GM21717 (cell line): Measurements from ENCODE around the gene SFXN5.
"Not testable (repeated sequence)": the region's sequence is repeated elsewhere in the genome, so short reads cannot be mapped to it uniquely, and the experiment has no call there.

Experiments used
- ATAC-seq: cut with Tn5 transposase; IDR thresholded peaks from one replicate; pipeline ENCODE4 v1.9.1; 2021; ENCODE audit warnings: mild to moderate bottlenecking, moderate library complexity; ENCODE audit not compliant: unreplicated experiment

Gene SFXN5

GRCh38 chr2:73101626-73102256 is 30.2 kb upstream of the SFXN5 start:
- ATAC-seq: no peak

GRCh38 chr2:73100956-73101355 is 29.4 kb upstream of the SFXN5 start:
- no peak for ATAC-seq

- no peak for ATAC-seq
Observed at GRCh38 chr2:73099486-73099885, 28.0 kb upstream of the SFXN5 start.

GRCh38 chr2:73095910-73096309 is 24.4 kb upstream of the SFXN5 start:
- no peak for ATAC-seq

- not testable (repeated sequence) for ATAC-seq
Observed at GRCh38 chr2:73093601-73094218, 22.2 kb upstream of the SFXN5 start.

- no peak for ATAC-seq
Observed at GRCh38 chr2:73092146-73092783, 20.8 kb upstream of the SFXN5 start.

GRCh38 chr2:73091696-73092095 is 20.2 kb upstream of the SFXN5 start:
- no peak for ATAC-seq

GRCh38 chr2:73091164-73091563 is 19.7 kb upstream of the SFXN5 start:
- no peak for ATAC-seq

- no peak for ATAC-seq
Observed at GRCh38 chr2:73089270-73090030, 17.9 kb upstream of the SFXN5 start.

- no peak for ATAC-seq
Observed at GRCh38 chr2:73088703-73089102, 17.2 kb upstream of the SFXN5 start.

GRCh38 chr2:73088211-73088610 is 16.7 kb upstream of the SFXN5 start:
- no peak for ATAC-seq

GRCh38 chr2:73087311-73087710 is 15.8 kb upstream of the SFXN5 start:
- no peak for ATAC-seq

GRCh38 chr2:73085691-73086090 is 14.2 kb upstream of the SFXN5 start:
- peak; percentile 81 for ATAC-seq

- no peak for ATAC-seq
Observed at GRCh38 chr2:73084971-73085370, 13.5 kb upstream of the SFXN5 start.

GRCh38 chr2:73083886-73084800 is 12.6 kb upstream of the SFXN5 start:
- no peak for ATAC-seq

- ATAC-seq: no peak
Observed at GRCh38 chr2:73082523-73083410, 11.3 kb upstream of the SFXN5 start.

GRCh38 chr2:73081181-73081671 is 9.7 kb upstream of the SFXN5 start:
- no peak for ATAC-seq

GRCh38 chr2:73080321-73081131 is 9.0 kb upstream of the SFXN5 start:
- no peak for ATAC-seq

GRCh38 chr2:73079636-73080035 is 8.1 kb upstream of the SFXN5 start:
- no peak for ATAC-seq
